ENCODE measurements around the gene TPPP3.

Gene TPPP3

DNA sequence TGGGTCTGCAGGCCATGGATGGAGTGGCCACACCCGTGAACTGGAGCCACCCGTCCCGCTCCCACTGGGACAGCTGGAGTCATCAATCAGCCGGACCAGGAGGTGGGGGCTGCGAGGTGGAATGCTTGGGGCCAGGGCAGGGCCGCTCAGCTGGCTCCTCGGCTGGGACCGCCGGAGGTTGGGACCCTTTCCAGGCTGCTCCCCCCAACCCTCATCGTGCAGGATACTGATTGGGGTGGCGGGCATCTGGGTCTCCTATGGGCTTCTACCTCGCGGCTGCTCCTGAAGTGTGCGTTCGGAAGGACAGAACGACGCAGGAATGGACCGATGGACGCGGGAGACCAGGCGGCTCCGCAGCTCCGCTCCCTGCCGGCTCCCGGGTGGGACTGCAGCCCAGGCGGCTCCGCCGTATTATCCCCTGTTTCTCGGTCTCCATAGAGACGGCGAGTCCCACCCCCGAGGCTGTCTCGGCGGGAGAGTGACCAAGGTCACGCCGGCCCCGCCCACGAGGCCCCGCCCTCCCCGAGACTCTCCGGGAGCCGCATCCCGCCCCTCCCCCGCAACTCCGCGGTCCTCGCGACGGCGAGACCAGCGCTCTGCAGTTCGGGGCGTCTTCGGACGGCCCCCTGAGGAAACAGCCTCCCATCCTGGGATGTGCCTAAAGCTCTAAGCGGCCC lies at the start of gene TPPP3:
TSS of gene TPPP3 (minus strand) at position 388 of the 677 bp plus-strand sequence. CDS start 2,387 bp downstream, outside the sequence.
- peak; percentile 96 for DNase-seq
- H3K27ac ChIP-seq = peak within 1 kb of the TSS; percentile 66
- H3K27me3 ChIP-seq (ENCODE audit: insufficient read depth, low read depth, severe bottlenecking) = no peaks in the 10 kb centered on the region
- TF ChIP-seq, protein P1, sequence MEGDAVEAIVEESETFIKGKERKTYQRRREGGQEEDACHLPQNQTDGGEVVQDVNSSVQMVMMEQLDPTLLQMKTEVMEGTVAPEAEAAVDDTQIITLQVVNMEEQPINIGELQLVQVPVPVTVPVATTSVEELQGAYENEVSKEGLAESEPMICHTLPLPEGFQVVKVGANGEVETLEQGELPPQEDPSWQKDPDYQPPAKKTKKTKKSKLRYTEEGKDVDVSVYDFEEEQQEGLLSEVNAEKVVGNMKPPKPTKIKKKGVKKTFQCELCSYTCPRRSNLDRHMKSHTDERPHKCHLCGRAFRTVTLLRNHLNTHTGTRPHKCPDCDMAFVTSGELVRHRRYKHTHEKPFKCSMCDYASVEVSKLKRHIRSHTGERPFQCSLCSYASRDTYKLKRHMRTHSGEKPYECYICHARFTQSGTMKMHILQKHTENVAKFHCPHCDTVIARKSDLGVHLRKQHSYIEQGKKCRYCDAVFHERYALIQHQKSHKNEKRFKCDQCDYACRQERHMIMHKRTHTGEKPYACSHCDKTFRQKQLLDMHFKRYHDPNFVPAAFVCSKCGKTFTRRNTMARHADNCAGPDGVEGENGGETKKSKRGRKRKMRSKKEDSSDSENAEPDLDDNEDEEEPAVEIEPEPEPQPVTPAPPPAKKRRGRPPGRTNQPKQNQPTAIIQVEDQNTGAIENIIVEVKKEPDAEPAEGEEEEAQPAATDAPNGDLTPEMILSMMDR (IDR thresholded peaks at IDR 0.05; ENCODE audit: low read depth, low read length) = peak; percentile 81
- H3K4me3 ChIP-seq (ENCODE audit: low read depth, low read length) = peak within 1 kb of the TSS; percentile 41
- H3K9me3 ChIP-seq (ENCODE audit: severe bottlenecking) = no peaks in the 10 kb centered on the region
- H3K36me3 ChIP-seq = no peaks in the 10 kb centered on the region

DNA sequence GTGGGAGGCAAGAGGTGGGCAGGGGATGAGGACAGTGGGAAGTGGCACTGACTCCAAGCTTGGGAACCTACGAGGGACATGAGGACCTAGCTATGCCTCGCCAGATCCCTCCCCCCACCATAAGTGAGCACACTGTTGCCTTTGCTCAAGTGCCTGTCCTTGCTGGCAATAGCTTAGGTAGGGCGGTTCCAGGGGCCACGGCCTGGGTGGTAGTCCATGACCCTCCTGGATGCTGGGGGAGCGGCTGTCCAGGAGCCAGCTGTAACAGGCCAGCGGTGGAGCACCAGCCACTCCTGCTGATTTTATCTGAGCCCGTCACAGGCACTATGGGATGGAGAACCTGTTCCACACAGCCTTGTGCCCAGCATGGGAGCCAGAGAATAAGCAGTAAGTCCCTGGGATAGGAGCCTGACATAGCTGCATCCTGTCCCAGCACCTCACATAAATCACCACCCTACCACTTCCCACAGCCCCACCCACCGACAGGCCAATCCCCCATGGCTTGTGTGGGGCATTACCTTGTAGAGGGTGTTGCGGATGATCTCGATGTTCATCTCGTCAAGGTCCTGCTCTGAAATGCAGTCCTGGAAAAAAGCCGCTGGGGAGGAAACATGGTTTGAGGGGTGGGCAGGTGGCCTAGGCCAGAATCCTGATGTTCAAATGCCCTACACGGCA lies 49.4 kb upstream of the TPPP3 start:
- H3K27ac ChIP-seq = no peak overlapping the region; the same call in 1 of the 2 replicates
- TF ChIP-seq, protein P1 (IDR thresholded peaks at IDR 0.05; ENCODE audit: low read depth, low read length) = no peak
- DNase-seq = no peak
- H3K4me3 ChIP-seq (ENCODE audit: low read depth, low read length) = no peak overlapping the region
- no peaks in the 10 kb centered on the region for H3K9me3 ChIP-seq (ENCODE audit: severe bottlenecking)
- peaks cover 45% of the 10 kb centered on the region for H3K36me3 ChIP-seq
- H3K27me3 ChIP-seq (ENCODE audit: insufficient read depth, low read depth, severe bottlenecking) = no peaks in the 10 kb centered on the region

DNA sequence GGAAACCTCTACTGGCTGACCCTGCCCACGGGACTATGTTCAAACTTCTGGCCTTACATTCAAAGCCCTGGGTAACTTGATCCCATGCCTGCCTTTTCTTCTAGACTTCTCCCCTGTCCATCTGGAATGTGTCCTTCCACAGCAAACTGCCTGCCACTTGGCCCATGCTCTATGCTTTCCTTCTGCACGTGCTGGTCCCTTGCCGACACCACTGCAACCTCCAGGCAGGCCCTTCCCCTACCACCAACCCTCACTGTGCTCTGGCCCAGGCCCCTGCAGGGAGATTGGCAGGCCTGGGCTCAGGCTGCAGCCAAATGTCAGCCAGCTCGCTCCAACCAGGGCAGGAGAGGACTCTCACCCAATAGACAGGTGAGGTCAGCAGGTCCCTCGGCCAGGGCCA lies 48.6 kb upstream of the TPPP3 start:
- Histone ChIP-seq H3K36me3 (peaks cover 45% of the 10 kb centered on the region), H3K9me3 (ENCODE audit: severe bottlenecking) (no peaks in the 10 kb centered on the region), H3K27me3 (ENCODE audit: insufficient read depth, low read depth, severe bottlenecking) (no peaks in the 10 kb centered on the region), H3K27ac (peak overlapping the region; percentile 68), H3K4me3 (ENCODE audit: low read depth, low read length) (no peak overlapping the region)
- TF ChIP-seq, protein P1 (IDR thresholded peaks at IDR 0.05; ENCODE audit: low read depth, low read length) = no peak
- no peak for DNase-seq

DNA sequence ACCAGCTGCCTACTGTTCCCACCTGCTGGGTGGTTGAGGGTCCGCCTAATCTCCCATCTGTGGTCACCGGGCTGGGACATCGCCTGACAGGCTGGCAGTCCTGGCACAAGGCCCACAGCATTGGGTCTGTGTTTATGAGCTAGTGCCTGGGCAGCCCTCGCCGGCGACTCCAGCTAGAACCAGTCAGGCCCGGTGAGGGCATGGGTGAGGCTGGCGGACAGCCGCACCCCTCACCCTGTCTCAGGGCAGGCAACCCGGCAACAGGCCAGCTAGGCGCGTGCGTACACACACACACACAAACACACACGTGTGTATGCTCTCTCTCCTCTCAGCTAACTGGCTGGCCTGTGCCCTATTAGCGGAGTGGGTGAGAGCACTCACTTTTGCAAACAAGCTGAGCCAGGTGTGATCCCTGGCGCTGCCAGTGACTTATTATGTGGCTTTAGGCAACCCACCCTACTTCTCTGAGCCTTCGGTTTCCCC lies 48.0 kb upstream of the TPPP3 start:
- Histone ChIP-seq H3K27ac (peak overlapping the region; percentile 68), H3K9me3 (ENCODE audit: severe bottlenecking) (no peaks in the 10 kb centered on the region), H3K36me3 (peaks cover 48% of the 10 kb centered on the region), H3K27me3 (ENCODE audit: insufficient read depth, low read depth, severe bottlenecking) (no peaks in the 10 kb centered on the region), H3K4me3 (ENCODE audit: low read depth, low read length) (no peak overlapping the region)
- TF ChIP-seq, protein P1 (IDR thresholded peaks at IDR 0.05; ENCODE audit: low read depth, low read length) = no peak
- peak; percentile 38 for DNase-seq

DNA sequence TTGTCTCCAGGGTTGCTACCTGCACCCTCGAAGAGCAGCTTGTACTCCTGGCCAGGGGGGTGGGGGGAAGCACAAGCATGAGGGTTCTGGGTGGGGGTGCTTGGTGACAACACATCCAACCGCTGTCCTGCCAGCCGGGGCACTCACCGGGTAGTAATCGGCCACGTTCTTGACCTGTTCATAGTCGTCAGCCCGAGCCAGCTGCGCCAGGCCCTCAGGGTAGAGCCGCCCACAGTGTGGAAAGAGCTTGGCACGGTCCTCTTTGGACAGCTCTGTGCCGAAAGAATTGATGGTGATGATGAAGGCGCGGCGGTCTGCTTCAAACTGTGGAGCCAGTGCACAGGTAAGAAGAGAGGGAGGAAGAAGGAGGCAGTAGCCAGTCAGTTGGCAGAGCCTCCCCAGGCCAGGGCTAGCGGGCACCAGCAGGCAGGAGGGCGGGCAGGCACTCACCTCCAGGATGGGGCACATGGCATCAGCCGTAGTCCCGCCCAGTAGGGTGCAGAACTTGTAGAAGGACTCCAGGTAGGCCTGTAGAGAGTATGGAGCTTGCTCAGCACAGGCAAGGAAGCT lies 45.6 kb upstream of the TPPP3 start:
- TF ChIP-seq, protein P1 (IDR thresholded peaks at IDR 0.05; ENCODE audit: low read depth, low read length) = no peak
- Histone ChIP-seq H3K36me3 (peaks cover 48% of the 10 kb centered on the region), H3K4me3 (ENCODE audit: low read depth, low read length) (no peak overlapping the region), H3K27ac (no peak overlapping the region), H3K27me3 (ENCODE audit: insufficient read depth, low read depth, severe bottlenecking) (no peaks in the 10 kb centered on the region), H3K9me3 (ENCODE audit: severe bottlenecking) (no peaks in the 10 kb centered on the region)
- DNase-seq = no peak
